Limb (tissue), 2 donors: ENCODE results near the gene FRMPD2.
"Not testable (repeated sequence)": the region's sequence is repeated elsewhere in the genome, so short reads cannot be mapped to it uniquely, and the experiment has no call there.

Experiments
- DNase-seq, 2 donors: peaks; one replicate each; pipeline ENCODE4 v3.0.0-alpha.2; 2016; ENCODE audit errors: extremely low spot score in 2 of 2

The FRMPD2 gene

GRCh38 chr10:48206482-48207250 lies 67.8 kb downstream of the FRMPD2 start:
- no peak for DNase-seq

DNA sequence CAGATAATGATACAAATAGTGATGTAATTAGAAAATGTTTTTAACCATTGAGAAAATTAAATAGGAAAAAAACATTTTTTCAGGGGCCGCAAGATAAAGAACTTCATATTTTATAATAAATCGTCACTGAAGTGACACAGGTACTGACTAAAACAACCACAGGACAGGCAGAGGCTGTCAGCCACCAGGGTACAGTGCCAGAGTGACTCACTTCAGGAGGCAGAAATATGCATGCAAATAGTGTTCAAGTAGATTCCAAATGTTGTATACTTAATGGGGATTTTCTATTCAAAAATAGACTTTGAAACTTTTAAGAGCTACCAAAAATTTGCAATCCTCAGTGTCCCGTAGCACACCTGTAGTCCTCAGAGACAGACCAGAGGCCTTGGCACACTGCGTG lies 68.6 kb downstream of the FRMPD2 start:
- no peak for DNase-seq

- DNase-seq, result no peak
Measured at GRCh38 chr10:48199580-48200377, 74.7 kb downstream of the FRMPD2 start.

DNA sequence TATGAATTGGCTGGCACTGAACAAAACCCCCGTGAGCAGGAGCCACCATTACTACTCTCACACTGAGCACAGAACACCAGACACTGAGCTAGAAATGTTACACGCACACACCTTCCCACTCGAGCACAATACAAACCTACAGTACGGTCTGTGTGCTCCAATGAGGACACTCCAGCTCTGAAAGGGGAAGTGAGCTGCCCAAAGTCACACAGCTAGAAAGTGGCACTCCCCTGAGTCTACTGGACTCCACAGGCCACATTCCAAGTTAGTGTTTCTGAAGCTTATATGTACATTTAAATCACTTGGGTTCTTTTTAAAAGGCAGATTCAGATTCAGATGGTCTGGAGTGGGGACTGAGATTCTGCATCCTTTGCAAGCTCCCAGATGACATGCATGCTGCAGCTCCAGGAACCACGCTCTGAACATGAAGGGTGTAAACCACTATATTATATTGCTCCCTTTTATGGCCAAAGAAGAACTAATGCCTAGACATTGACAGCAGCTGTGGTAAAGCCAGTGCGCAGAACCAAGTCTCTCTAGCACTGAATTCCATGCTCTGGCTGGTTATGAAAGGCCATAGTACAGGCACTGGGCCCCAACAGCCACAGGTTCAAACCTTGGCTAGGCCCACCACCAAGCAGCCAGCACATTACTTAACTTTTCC lies 77.1 kb downstream of the FRMPD2 start:
- no peak for DNase-seq

- no peak for DNase-seq
Measured at GRCh38 chr10:48195803-48196202, 78.7 kb downstream of the FRMPD2 start.

- DNase-seq, result no peak
Measured at GRCh38 chr10:48194830-48195229, 79.7 kb downstream of the FRMPD2 start.

DNA sequence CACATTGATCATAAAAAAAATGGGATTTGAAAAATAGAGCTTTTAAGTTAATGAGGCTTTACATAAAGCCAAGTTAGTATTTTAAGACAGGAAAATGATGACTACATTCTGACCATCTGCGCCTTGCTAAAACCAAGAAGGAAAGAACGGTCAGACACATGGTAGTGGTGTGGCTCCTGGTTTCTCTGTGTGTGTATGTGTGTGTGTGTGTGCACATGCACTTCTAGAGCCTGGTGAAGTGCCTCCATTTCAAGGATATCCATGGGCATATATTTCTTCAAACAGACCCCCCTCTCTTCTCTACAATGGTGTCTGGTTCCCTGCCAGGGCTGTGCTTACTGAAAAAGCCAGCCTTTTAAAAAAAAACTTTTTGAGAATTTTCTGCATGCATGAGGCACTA lies 80.9 kb downstream of the FRMPD2 start:
- no peak for DNase-seq

DNA sequence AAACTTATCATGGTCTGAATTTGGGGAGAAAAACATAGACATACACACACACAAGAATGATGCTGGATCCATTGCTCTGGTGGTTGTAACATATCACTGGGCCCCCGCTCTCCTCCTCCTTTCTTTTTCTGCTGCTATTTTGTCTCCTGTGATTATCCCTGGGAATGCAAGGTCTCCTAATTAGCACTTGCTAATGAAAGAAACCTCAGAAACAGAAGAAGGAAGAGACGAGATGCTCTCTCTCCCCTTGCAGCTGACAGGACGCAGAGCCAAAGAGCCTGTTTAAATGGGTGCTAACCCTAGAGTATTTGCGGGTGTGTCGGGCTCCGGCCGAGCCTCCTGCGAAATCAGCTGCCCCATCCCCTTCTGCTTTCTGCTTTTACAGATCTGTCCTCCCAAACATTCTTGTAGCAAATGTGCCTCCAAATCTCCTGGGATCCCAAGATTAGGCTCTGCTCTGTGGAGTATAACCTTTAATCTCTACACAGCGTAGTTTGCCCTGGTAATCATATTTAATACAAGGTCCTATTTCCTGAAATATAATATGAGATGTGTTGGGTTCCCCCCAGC lies 81.5 kb downstream of the FRMPD2 start:
- DNase-seq, result no peak

- DNase-seq, result no peak
Measured at GRCh38 chr10:48187713-48188485, 86.6 kb downstream of the FRMPD2 start.

DNA sequence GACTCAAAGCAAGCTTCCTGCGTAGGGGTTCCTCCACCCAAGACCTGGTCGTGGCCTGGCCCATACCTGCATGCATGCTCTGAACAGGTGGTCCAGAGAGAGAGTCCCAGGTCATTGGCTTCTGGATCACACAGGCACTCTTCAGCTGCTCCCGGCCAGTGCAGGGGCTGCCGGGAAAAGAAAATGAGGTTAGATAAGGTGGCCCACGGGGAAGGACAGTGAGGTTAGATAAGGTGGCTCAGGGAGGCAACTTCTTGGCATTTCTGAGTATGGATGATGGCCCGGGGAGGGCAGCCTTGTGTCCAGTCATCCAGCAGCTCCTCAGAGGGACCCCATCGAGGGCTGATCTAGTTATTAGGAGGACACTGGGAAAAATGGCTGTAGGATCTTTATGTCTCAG lies 87.4 kb downstream of the FRMPD2 start:
- DNase-seq, result no peak

DNA sequence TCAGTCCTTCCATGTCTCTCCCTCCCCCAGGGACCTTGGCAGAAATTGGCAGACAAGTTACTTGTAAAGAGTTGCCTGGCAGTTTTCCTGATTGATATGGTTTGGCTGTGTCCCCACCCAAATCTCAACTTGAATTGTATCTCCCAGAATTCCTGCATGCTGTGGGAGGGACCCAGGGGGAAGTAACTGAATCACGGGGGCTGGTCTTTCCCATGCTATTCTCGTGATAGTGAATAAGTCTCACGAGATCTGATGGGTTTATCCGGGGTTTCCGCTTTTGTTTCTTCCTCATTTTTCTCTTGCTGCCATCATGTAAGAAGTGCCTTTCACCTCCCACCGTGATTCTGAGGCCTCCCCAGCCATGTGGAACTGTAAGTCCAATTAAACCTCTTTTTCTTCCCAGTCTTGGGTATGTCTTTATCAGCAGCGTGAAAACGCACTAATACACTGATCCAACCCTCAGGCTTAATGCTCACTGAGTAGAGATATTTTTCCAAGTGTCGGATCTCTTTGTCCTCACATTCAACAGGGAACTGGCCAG lies 88.2 kb downstream of the FRMPD2 start:
- DNase-seq, result not testable (repeated sequence)

GRCh38 chr10:48184224-48184623 lies 90.3 kb downstream of the FRMPD2 start:
- DNase-seq, result no peak

DNA sequence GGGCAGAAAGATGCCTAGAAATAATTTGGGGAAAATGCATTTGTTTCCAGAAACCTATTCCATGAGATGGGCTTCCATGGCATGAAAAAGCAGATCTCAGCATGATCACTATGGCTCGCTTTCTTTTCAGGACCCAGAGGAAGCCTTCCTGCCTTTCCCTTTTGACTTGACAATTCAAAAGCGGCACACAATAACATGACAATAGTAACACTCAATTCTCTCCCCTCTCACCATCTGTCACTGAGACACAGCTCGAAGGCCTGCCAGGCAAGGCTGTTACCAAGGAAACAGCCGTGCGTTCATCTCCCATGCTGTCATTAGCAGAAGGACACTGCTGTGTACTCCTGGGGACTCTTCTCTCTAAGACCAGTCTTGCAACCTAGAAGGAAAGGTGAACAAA lies 101.8 kb downstream of the FRMPD2 start:
- DNase-seq, result not testable (repeated sequence)

GRCh38 chr10:48160670-48161069 lies 113.8 kb downstream of the FRMPD2 start:
- not testable (repeated sequence) for DNase-seq

GRCh38 chr10:48160163-48160562 lies 114.3 kb downstream of the FRMPD2 start:
- DNase-seq, result not testable (repeated sequence)

DNA sequence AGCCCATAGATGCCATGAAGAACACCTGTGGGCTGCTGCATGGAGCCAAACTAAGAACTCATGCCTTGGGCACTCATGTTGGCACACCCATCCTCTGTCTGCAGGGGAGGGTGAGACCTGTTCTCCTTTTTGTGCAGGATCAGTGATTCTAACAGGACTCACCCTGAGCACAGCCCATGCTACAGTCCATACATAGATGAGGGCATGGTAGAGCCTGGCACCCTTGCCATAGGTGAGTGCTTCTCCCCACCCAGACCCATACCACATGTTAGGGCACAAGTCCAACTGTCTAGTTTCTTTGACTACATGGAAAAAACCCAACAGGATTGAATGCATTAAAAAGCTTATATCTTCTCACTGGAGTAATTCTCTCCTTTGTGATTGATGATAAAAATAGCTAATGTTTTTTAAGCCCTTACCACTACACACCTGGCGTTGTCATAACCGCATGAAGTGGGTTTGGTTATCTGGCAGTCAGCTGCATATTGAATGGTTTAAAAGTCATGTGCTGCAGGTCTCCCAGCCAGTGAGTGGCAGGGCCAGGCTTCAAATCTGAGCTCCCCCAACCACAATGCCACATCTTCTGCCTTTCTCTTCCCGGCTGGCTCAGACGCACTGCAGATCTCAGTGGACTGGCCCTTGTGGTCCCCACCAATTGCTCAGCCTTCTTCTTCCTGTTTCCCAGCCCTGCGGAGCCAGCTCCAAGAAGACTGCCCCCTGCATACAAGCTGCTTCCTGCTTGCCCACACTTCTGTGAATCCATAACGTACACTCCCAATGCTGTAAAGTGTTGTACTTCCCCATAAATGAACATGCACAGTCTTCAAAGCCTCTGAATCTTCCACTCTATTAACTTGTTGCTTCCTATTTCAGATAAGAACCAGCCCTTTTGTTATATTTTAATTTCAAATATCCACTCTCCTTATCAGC lies 120.0 kb downstream of the FRMPD2 start:
- not testable (repeated sequence) for DNase-seq

DNA sequence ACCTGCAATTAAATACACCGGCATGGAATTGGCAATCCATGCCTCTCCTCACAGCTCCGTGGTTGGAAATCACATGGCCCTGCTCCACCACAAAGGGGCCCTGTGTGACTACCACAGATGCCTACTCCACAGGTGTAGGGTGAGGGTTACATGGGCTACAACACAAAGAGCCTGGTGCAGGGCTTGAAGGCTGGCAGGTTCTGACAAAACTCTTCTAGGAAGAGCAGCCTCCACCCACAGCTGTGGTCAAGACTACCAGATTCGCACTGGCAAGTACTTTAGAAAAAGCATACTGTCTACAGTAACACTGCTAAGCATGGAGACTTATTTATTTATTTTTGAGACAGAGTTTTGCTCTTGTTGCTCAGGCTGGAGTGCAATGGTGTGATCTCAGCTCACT lies 126.9 kb downstream of the FRMPD2 start:
- DNase-seq, result not testable (repeated sequence)

- not testable (repeated sequence) for DNase-seq
Measured at GRCh38 chr10:48143721-48144642, 130.5 kb downstream of the FRMPD2 start.

GRCh38 chr10:48140949-48141348 lies 133.5 kb downstream of the FRMPD2 start:
- DNase-seq, result not testable (repeated sequence)
